ENCODE data around the gene PSMA8. TPM values are rescaled to one million over a fixed set of nuclear protein-coding genes. Genes with fewer than 3 reads are reported as not detected.
"Not testable (repeated sequence)": the region's sequence is repeated elsewhere in the genome, so short reads cannot be mapped to it uniquely, and the experiment has no call there.

PSMA8 gene
- total RNA-seq, 1 experiment from 2014 or later = not detected

DNA sequence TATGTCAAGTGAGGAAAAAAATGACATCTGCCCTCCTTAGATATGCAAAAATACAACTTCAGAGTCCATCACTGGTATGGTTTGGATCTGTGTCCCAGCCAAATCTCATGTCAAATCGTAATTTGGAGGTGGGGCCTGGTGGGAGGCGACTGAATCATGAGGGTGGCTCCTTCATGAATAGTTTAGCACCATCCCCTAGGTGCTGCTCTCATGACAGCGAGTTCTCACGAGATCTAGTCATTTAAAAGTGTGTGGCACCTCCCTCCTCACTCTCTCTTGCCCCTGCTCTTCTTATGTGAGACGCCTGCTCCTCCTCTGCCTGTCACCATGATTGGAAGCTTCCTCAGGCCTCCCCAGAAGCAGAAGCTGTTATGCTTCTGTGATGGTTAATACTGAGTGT, 5.9 kb upstream of the PSMA8 start:
- POLR2A ChIA-PET = no interaction called here
- TF ChIP-seq NR1H2 (CRISPR knock-in tag; IDR thresholded peaks at IDR 0.05) (no peak), E2F5 (CRISPR knock-in tag; IDR thresholded peaks at IDR 0.05) (no peak), USF2 (CRISPR knock-in tag; IDR thresholded peaks at IDR 0.05) (no peak), ZNF281 (CRISPR knock-in tag; IDR thresholded peaks at IDR 0.05) (no peak), E2F4 (CRISPR knock-in tag; IDR thresholded peaks at IDR 0.05; ENCODE audit: borderline replicate concordance, low read depth) (no peak)
- TF ChIP-seq, protein P1, sequence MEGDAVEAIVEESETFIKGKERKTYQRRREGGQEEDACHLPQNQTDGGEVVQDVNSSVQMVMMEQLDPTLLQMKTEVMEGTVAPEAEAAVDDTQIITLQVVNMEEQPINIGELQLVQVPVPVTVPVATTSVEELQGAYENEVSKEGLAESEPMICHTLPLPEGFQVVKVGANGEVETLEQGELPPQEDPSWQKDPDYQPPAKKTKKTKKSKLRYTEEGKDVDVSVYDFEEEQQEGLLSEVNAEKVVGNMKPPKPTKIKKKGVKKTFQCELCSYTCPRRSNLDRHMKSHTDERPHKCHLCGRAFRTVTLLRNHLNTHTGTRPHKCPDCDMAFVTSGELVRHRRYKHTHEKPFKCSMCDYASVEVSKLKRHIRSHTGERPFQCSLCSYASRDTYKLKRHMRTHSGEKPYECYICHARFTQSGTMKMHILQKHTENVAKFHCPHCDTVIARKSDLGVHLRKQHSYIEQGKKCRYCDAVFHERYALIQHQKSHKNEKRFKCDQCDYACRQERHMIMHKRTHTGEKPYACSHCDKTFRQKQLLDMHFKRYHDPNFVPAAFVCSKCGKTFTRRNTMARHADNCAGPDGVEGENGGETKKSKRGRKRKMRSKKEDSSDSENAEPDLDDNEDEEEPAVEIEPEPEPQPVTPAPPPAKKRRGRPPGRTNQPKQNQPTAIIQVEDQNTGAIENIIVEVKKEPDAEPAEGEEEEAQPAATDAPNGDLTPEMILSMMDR (IDR thresholded peaks at IDR 0.05) = no peak

GRCh38 chr18:26128192-26128591, 5.5 kb upstream of the PSMA8 start:
- CTCF ChIA-PET; POLR2A ChIA-PET; H3K9me3 Mint-ChIP-seq; H3K27ac Mint-ChIP-seq; H3K4me1 Mint-ChIP-seq; DNase-seq (ENCODE audit: low spot score); H3K36me3 Mint-ChIP-seq; ATAC-seq; H3K27me3 Mint-ChIP-seq (ENCODE audit: low read depth); H3K4me3 Mint-ChIP-seq: not testable (repeated sequence)

More for the DNA sequence above, 5.9 kb upstream of the PSMA8 start:
- Mint-ChIP-seq H3K4me1 (no peaks in the 10 kb centered on the region), H3K36me3 (no peaks in the 10 kb centered on the region), H3K27me3 (ENCODE audit: low read depth) (no peaks in the 10 kb centered on the region), H3K9me3 (peaks cover 13% of the 10 kb centered on the region), H3K4me3 (no peak overlapping the region), H3K27ac (no peak overlapping the region)
- CTCF ChIA-PET = no interaction called here
- DNase-seq (ENCODE audit: low spot score) = no peak
- ATAC-seq = peak; percentile 28; the same call in 1 of the 2 replicates

DNA sequence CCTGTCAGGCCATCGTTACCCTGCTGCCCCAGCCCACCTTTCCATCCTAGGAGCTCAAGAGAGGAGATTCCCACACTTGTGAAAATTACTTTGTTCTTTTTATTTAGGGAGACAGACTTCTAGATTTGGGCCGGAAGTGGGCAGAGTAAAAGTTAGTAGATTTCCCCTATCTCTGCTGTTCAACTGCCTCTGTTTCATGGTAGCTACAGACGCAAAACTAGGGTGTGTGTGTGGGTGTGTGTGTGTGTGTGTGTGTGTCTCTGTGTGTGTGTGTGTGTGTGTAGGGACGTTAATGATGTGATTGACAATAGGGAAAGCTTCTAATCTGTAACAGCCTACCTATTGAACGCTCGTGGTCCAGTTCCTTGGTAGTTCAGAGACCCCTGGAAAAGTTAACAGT, 438 bp downstream of the PSMA8 start:
- Mint-ChIP-seq H3K27me3 (ENCODE audit: low read depth) (peaks cover 10% of the 10 kb centered on the region), H3K27ac (no peak overlapping the region), H3K4me1 (peaks cover 8% of the 10 kb centered on the region; the same call in 1 of the 2 replicates), H3K9me3 (no peaks in the 10 kb centered on the region), H3K36me3 (no peaks in the 10 kb centered on the region), H3K4me3 (no peak overlapping the region)
- ChIA-PET CTCF (no interaction called here), POLR2A (no interaction called here)
- ATAC-seq = peak; percentile 39; the same call in 1 of the 2 replicates
- DNase-seq (ENCODE audit: low spot score) = no peak
- TF ChIP-seq GRHL2 (CRISPR knock-in tag; IDR thresholded peaks at IDR 0.05; ENCODE audit: insufficient replicate concordance, severe bottlenecking) (no peak), SMAD3 (CRISPR knock-in tag; IDR thresholded peaks at IDR 0.05; ENCODE audit: borderline replicate concordance) (no peak), ESRRA (CRISPR knock-in tag; IDR thresholded peaks at IDR 0.05; ENCODE audit: borderline replicate concordance) (no peak), JAZF1 (CRISPR knock-in tag; IDR thresholded peaks at IDR 0.05) (no peak), FOXK1 (CRISPR knock-in tag; IDR thresholded peaks at IDR 0.05) (no peak), HMGA2 (CRISPR knock-in tag; IDR thresholded peaks at IDR 0.05) (no peak), USF2 (CRISPR knock-in tag; IDR thresholded peaks at IDR 0.05) (no peak), NR1H2 (CRISPR knock-in tag; IDR thresholded peaks at IDR 0.05) (no peak), PRDM15 (CRISPR knock-in tag; IDR thresholded peaks at IDR 0.05) (no peak), ELF4 (CRISPR knock-in tag; IDR thresholded peaks at IDR 0.05; ENCODE audit: low read depth) (no peak), ZNF317 (CRISPR knock-in tag; IDR thresholded peaks at IDR 0.05; ENCODE audit: borderline replicate concordance, low read depth) (no peak), ZNF138 (CRISPR knock-in tag; conservative IDR thresholded peaks at IDR 0.05) (no peak)
- TF ChIP-seq, protein P2, sequence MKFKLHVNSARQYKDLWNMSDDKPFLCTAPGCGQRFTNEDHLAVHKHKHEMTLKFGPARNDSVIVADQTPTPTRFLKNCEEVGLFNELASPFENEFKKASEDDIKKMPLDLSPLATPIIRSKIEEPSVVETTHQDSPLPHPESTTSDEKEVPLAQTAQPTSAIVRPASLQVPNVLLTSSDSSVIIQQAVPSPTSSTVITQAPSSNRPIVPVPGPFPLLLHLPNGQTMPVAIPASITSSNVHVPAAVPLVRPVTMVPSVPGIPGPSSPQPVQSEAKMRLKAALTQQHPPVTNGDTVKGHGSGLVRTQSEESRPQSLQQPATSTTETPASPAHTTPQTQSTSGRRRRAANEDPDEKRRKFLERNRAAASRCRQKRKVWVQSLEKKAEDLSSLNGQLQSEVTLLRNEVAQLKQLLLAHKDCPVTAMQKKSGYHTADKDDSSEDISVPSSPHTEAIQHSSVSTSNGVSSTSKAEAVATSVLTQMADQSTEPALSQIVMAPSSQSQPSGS (CRISPR knock-in tag; IDR thresholded peaks at IDR 0.05; ENCODE audit: borderline replicate concordance, low read depth) = no peak
